ENCODE results near the gene MCF2L2. TPM values are rescaled to one million over a fixed set of nuclear protein-coding genes. Genes with fewer than 3 reads are reported as not detected.
A peak's percentile ranks its signal among the peaks of the same experiment; 100 is the strongest.

MCF2L2 gene
- total and polyA plus RNA-seq, 2 of the 13 experiments (the other 11 are each of a cell fraction or from before 2014, with no cell fraction given), result not detected

GRCh38 chr3:183447206-183448001, 19.0 kb upstream of the MCF2L2 start (continued):
- TF ChIP-seq HOXA3 (CRISPR knock-in tag; IDR thresholded peaks at IDR 0.05) (peak; percentile 95), ZNF605 (CRISPR knock-in tag; IDR thresholded peaks at IDR 0.05) (peak; percentile 95), EZH2 (conservative IDR thresholded peaks at IDR 0.05; ENCODE audit: low read depth, low read length) (no peak), AHR (CRISPR knock-in tag; IDR thresholded peaks at IDR 0.05) (no peak), CBX2 (IDR thresholded peaks at IDR 0.05; ENCODE audit: low read depth, low read length) (no peak), CBX2 (CRISPR knock-in tag; IDR thresholded peaks at IDR 0.05; ENCODE audit: low read depth) (no peak), ZHX2 (IDR thresholded peaks at IDR 0.05; ENCODE audit: low read depth) (peak; percentile 23; the same call in 1 of the 2 replicates), ZHX2 (CRISPR knock-in tag; IDR thresholded peaks at IDR 0.05; ENCODE audit: borderline replicate concordance) (0 out of 2 replicates have a peak, but pooled peaks have one; percentile 55), GATA4 (IDR thresholded peaks at IDR 0.05; ENCODE audit: borderline replicate concordance, low read depth) (peak; percentile 55; the same call in 1 of the 2 replicates), IRX3 (CRISPR knock-in tag; IDR thresholded peaks at IDR 0.05; ENCODE audit: borderline replicate concordance, low read depth) (peak; percentile 71; the same call in 1 of the 2 replicates), MEIS2 (CRISPR knock-in tag; IDR thresholded peaks at IDR 0.05) (peak; percentile 78; the same call in 1 of the 2 replicates), TIGD3 (CRISPR knock-in tag; IDR thresholded peaks at IDR 0.05; ENCODE audit: borderline replicate concordance) (no peak), ARNTL (CRISPR knock-in tag; IDR thresholded peaks at IDR 0.05) (0 out of 2 replicates have a peak, but pooled peaks have one; percentile 24), SMAD3 (CRISPR knock-in tag; IDR thresholded peaks at IDR 0.05) (0 out of 2 replicates have a peak, but pooled peaks have one; percentile 62), PCBP2 (optimal IDR thresholded peaks at IDR 0.05; ENCODE audit: low read depth, low read length, poor library complexity, severe bottlenecking) (no peak), ZNF687 (CRISPR knock-in tag; IDR thresholded peaks at IDR 0.05) (peak; percentile 93), MZF1 (CRISPR knock-in tag; IDR thresholded peaks at IDR 0.05; ENCODE audit: borderline replicate concordance) (no peak)

Measured in HepG2 (cell line).